Activated naive CD4-positive, alpha-beta T cell treated with anti-CD3 and anti-CD28 coated beads, Interleukin-2, amount 10 ng/mL, durations not matched to agents 7 days and 5 days (primary cell): Measurements from ENCODE around the gene MNX1.

Experiments used
- CTCF ChIA-PET: fragments of 350-600 bp; sonication (Branson Sonifier 250); formaldehyde crosslinking; loops from one replicate; lab custom pipeline; 2021; ENCODE audit warnings: antibody characterized with exemption; lab: Charles Lee
- DNase-seq: peaks from one replicate; pipeline ENCODE4 v3.0.0-alpha.2; 2020
- H3K27ac Mint-ChIP-seq: one replicate; pipeline ENCODE4 v1.8.0; 2021; ENCODE audit warnings: mild to moderate bottlenecking, moderate library complexity, mixed read lengths
- H3K27me3 Mint-ChIP-seq: one replicate; pipeline ENCODE4 v1.8.0; 2021; ENCODE audit warnings: mild to moderate bottlenecking, mixed read lengths
- H3K36me3 Mint-ChIP-seq: one replicate; pipeline ENCODE4 v1.8.0; 2021; ENCODE audit warnings: mixed read lengths
- H3K4me1 Mint-ChIP-seq: one replicate; pipeline ENCODE4 v1.8.0; 2021; ENCODE audit warnings: mixed read lengths
- H3K4me3 Mint-ChIP-seq: one replicate; pipeline ENCODE4 v1.8.0; 2021; ENCODE audit warnings: mild to moderate bottlenecking, moderate library complexity, mixed read lengths
- H3K9me3 Mint-ChIP-seq: one replicate; pipeline ENCODE4 v1.8.0; 2021; ENCODE audit warnings: mixed read lengths

MNX1 gene

GRCh38 chr7:156964971-156965370, 45.5 kb downstream of the MNX1 start:
- no peaks in the 10 kb centered on the region for H3K4me1 Mint-ChIP-seq
- no peak for DNase-seq
- H3K4me3 Mint-ChIP-seq, result no peak overlapping the region
- no peaks in the 10 kb centered on the region for H3K27me3 Mint-ChIP-seq
- H3K9me3 Mint-ChIP-seq, result no peaks in the 10 kb centered on the region
- CTCF ChIA-PET, result interaction anchor here (1.5 kb wide), 1 partner anchor 16 kb away, joined by 4 read pairs; the partner anchor contains the start of gene NOM1
- no peak overlapping the region for H3K27ac Mint-ChIP-seq
- H3K36me3 Mint-ChIP-seq, result peaks cover 52% of the 10 kb centered on the region

- Mint-ChIP-seq H3K27me3 (no peaks in the 10 kb centered on the region), H3K4me3 (no peak overlapping the region), H3K4me1 (no peaks in the 10 kb centered on the region), H3K9me3 (no peaks in the 10 kb centered on the region), H3K36me3 (peaks cover 52% of the 10 kb centered on the region), H3K27ac (no peak overlapping the region)
- CTCF ChIA-PET, result interaction anchor here (1.2 kb wide), 1 partner anchor 13 kb away, joined by 3 read pairs; no protein-coding TSS in a partner anchor
- DNase-seq, result no peak
Observed at GRCh38 chr7:156963472-156963871, 47.0 kb downstream of the MNX1 start.

- DNase-seq, result no peak
- no peak overlapping the region for H3K27ac Mint-ChIP-seq
- CTCF ChIA-PET, result interaction anchor here (1.2 kb wide), 1 partner anchor 13 kb away, joined by 3 read pairs; no protein-coding TSS in a partner anchor
- peaks cover 56% of the 10 kb centered on the region for H3K36me3 Mint-ChIP-seq
- no peaks in the 10 kb centered on the region for H3K9me3 Mint-ChIP-seq
- no peaks in the 10 kb centered on the region for H3K27me3 Mint-ChIP-seq
- H3K4me3 Mint-ChIP-seq, result no peak overlapping the region
- no peaks in the 10 kb centered on the region for H3K4me1 Mint-ChIP-seq
Observed at GRCh38 chr7:156962897-156963296, 47.6 kb downstream of the MNX1 start.

- no peak for DNase-seq
- H3K27ac Mint-ChIP-seq, result no peak overlapping the region
- H3K9me3 Mint-ChIP-seq, result no peaks in the 10 kb centered on the region
- no peak overlapping the region for H3K4me3 Mint-ChIP-seq
- CTCF ChIA-PET, result interaction anchor here (1.2 kb wide), 1 partner anchor 12 kb away, joined by 3 read pairs; no protein-coding TSS in a partner anchor
- no peaks in the 10 kb centered on the region for H3K27me3 Mint-ChIP-seq
- no peaks in the 10 kb centered on the region for H3K4me1 Mint-ChIP-seq
- peaks cover 58% of the 10 kb centered on the region for H3K36me3 Mint-ChIP-seq
Observed at GRCh38 chr7:156962145-156962544, 48.3 kb downstream of the MNX1 start.

- peaks cover 9% of the 10 kb centered on the region for H3K4me1 Mint-ChIP-seq
- no peak for DNase-seq
- CTCF ChIA-PET, result interaction anchor here (1.4 kb wide), 1 partner anchor 13 kb away, joined by 3 read pairs; no protein-coding TSS in a partner anchor
- H3K27ac Mint-ChIP-seq, result no peak overlapping the region
- H3K4me3 Mint-ChIP-seq, result no peak overlapping the region
- no peaks in the 10 kb centered on the region for H3K9me3 Mint-ChIP-seq
- no peaks in the 10 kb centered on the region for H3K27me3 Mint-ChIP-seq
- H3K36me3 Mint-ChIP-seq, result peaks cover 59% of the 10 kb centered on the region
Observed at GRCh38 chr7:156956727-156957126, 53.7 kb downstream of the MNX1 start.

- Mint-ChIP-seq H3K27me3 (no peaks in the 10 kb centered on the region), H3K36me3 (peaks cover 46% of the 10 kb centered on the region), H3K4me3 (no peak overlapping the region), H3K27ac (no peak overlapping the region), H3K4me1 (peaks cover 25% of the 10 kb centered on the region), H3K9me3 (no peaks in the 10 kb centered on the region)
- CTCF ChIA-PET, result interaction anchor here (0.7 kb wide), 1 partner anchor 231 kb away, joined by 3 read pairs; no protein-coding TSS in a partner anchor
- DNase-seq, result no peak
Observed at GRCh38 chr7:156954941-156955340, 55.5 kb downstream of the MNX1 start.
